Amniotic stem cell (primary cell): Measurements from ENCODE around the gene PAF1.

Experiments
- DNase-seq: peaks from one replicate; lab custom pipeline; 2025; lab: John Stamatoyannopoulos, UW

The PAF1 gene

GRCh38 chr19:39405261-39405957 lies 14.5 kb upstream of the PAF1 start:
- no peak for DNase-seq

GRCh38 chr19:39403331-39404312 lies 12.7 kb upstream of the PAF1 start:
- peak; percentile 98 for DNase-seq

DNA sequence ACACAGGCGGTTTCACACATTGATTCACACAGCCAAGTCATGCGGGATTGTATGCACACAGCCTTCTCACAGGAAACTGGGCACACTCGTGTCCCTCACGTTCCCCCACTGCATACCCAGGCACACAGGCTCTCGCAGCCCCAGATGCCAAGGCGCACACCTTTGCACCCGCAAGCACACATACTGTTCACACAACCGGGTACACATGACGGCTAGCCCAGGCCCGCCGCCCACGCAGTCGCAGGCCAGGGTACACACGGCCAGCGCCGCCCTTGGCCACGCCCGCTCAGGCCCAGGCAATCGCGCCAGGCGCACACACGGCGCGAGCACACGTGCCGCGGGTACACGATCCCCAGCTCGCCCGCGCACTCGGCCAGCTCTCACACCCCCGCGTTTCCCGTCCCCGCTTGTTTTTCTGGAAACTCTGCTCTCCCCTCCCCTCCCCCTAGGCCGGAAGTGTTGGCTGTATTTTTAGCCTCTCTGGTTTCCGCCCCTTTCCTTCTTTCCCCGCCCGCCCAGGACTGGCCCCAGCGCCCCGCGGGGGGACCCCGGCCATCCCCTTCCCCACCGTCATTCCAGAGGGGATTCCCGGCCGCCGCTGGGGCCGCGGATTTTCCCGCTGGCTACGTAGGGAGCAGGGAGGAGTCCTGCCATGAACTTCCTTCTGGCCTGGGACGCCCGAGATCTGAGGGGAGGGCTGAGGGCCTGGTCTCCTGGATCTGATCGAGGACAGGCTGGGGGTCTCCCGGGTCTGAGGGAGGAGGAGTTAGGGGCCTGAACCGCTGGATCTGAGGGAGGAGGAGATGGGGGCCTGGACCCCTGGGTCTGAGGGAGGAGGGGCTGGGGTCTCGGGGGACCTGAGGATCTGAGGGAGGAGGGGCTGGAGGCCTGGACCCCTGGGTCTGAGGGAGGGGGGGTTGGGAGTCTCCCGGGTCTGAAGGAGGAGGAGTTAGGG lies 11.7 kb upstream of the PAF1 start:
- DNase-seq = peak; percentile 70

- no peak for DNase-seq
These were observed 10.8 kb upstream of the PAF1 start for GRCh38 chr19:39401549-39402345.

DNA sequence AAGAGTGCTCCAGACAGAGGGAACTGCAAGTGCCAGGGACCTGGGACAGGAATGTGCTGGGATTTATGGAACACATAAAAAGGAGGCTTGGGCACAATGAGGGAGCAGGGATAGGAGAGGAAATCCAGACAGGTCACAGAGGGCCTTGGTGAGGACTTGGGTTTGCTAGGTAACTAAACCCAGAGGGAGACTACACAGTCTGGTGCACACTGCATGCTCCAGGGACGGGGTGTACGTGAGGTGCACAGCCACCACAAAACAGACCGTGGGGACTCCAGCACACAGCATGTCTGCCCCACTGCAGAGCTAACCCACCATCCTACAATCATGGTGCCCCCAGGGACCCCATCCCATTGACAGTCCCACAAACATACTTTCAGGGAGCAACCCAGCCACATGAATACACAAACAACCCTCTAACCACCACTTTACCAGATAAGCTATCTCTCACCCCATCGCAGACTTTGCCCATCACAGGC lies 10.2 kb upstream of the PAF1 start:
- DNase-seq = no peak

GRCh38 chr19:39400061-39400460 lies 9.2 kb upstream of the PAF1 start:
- no peak for DNase-seq

DNA sequence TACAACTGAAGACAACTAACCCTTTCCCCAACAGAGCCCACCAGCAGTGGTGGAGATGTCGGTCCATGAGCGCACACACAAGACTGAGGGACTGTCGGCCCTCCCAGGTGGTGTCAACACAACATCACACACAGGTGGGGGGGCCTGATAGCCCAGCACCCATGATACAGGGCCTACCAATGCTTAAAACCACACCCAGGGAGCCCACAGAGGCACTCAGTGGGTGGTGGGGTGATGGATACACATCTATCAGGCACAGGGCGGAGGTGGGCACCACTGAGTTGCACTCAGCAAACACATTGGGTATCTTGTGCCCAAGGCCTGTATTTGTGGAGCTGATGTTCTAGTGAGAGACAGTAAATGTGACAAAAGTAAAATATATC lies 8.8 kb upstream of the PAF1 start:
- no peak for DNase-seq

DNA sequence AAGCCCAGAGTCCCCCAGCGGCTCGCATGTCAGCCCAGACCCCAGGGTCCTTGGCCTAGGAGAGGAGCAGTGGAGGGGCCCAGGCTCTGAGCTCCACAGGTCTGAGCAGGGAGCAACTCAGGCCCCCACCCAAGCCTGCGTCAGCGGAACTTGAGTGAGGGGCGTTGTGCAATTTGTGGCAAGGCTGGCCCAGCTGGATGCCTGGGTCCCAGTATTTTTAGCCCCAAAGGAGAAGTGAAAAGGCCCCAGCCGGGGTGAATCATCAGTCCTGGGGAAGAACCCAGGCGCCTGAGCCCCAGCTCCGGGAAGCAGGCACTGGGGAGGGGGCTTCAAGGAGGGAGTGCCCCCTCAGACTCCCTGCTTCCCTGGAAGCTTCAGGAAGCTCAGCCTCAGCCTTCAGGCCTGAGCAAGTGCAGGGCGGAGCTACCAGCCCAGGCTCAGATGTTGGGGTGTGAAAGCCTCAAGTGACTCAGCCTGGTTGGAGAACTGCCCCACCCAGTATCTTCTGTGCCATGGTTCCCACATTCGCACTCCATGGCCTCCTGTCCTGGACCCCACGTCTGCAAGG lies 7.5 kb upstream of the PAF1 start:
- DNase-seq = peak; percentile 21

GRCh38 chr19:39397360-39398296 lies 6.7 kb upstream of the PAF1 start:
- DNase-seq = peak; percentile 54

DNA sequence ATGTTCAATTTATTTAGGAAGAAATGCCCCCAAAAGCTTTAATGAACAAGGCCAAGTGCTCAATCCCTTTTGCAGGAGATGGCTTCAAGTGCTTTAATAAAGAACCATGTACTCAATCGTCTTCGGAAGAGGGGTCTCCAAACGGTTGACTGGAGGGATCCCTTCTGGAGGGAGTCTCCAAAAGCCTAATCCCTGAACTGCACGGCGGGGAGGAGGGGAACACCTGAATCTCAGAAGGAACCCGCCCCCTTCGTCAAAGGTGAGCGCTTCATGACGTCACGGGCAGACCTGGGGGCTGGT lies 505 bp downstream of the PAF1 start:
- no peak for DNase-seq

GRCh38 chr19:39389631-39390414 lies 1.1 kb downstream of the PAF1 start:
- no peak for DNase-seq

GRCh38 chr19:39388657-39389056 lies 2.2 kb downstream of the PAF1 start:
- no peak for DNase-seq

DNA sequence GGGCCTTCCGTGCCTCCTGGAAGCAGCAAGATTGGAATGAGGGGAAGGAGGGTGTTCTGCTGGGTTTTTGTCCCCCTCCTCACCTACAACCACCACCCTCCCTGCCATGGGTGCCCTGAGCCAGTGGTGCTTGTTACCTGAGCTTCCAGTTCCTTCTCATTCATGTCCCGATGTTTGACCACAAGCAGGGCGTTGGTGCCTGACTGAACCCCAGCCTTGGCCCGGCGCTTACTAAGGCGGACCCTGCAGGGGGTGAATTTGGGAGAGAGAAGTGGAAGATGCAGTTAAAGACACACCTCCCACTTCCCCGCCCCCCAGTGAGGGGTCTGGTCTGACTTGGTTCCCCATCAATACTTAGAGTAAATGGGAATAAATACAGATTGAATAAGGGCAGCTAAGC lies 4.3 kb downstream of the PAF1 start:
- no peak for DNase-seq

GRCh38 chr19:39385629-39386411 lies 5.1 kb downstream of the PAF1 start:
- DNase-seq = no peak

DNA sequence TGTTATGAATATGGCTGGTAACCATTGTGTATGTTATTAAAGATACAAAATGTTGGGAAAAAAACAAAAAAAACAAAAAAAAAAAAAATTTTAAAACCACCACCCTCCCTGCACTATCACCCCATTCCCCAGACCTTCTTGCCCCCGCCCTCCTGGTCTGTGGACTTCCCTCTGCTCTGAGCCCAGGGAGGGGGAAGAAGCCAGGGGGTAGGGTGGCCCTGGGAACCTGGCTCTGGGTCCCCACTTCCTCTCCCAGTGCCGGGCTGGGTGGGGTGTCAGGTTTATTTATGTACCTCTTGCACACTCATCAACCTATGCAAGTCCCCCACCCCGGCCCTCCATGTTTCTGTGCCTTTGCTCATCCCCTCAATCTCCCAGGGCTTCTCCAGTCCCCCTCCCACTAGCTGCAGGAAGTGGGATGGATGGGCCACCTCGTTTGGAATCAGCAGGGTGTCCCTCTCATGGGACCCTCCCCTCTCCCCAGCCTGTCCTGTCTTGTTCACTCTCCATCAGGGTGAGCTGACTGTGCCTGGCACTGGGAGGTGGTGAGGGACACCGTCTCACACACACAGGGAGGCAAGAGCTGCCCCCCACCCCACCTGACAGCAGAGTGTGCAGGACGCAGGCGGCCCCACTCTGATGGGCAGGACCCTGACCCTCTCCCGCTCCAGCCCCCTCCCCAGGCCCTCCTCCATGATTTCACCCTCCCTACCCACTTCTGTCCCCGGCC lies 5.9 kb downstream of the PAF1 start:
- DNase-seq = no peak

DNA sequence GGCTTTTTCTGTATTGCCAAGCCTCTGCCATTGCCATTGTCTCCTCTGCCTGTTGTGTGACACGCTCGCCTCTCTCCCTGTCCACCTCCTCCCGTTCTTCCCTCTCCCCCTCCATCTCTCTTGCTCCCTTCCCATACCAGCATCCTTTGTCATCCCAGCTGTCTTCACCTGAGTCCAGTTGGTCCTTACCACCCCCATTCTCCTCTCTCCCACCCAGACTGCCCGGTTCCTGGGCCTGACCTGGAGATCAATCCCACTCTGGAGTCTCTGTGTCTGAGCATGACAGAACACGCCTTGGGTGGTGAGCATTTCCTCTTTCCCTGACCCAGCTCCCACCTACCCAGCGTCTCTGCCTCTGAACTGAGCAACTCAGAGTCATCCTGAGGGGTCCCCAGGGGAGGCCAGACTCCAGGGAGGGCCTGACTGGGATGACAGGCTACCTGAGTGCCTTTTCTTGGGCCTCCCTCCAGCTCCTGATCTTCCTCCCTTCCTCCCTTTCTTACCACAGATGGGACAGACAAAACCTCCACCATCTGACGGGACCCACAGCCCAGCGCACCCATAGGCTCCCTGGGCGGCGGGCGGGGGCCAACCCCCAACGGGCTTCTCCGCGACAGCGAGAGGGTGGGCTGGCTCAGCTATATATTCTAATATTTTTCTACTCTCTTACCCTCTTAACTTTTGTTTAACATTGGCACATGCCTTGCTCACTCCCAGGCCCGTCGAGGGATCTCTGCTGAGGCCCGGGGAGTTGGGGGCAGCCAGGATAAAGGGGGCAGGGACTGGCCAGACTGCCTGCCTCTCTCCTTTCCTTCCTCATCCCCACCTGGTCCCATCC lies 7.7 kb downstream of the PAF1 start:
- no peak for DNase-seq
